ENCODE data around the gene TGFA. TPM values are rescaled to one million over a fixed set of nuclear protein-coding genes. Genes with fewer than 3 reads are reported as not detected.

The TGFA gene
- total RNA-seq, 2 donors from 2014 or later: 2.0 to 3.2 TPM

DNA sequence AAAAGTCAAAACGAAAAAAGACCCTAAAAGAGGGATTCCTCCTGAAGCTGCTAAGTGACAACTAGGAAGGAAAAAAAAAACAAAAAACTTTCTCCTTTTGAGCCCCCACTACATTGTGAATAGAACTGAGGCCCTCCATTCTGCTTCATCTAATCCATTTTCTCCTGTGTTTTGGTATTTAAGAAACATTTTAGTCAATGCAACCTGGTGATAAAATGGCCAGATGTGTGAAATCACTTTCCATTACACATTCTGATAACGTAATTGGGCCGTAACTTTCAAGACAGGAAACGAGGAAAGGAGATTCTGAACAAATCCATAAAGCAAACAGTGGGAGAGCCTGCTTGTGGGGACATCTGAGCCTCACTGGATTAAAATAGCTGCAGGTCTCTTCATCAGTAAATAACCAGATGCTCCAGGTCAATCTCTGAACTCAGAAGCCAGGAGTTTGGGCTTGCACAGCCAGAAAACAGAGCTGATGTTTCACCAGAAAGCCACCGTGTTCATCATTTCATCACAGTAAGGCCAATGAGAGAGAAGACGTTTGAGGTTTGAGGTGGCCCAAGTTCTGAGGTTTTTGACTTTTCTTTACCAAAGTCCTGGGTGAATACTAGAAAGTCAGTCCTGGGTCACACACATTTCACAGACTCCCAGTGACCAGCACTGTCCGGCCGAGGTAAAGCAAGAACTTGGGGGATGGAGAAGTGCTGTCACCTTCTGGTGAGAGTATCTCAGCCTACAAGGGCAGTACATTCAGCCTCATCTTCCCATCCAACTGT lies 47.8 kb downstream of the TGFA start:
- H3K27me3 Mint-ChIP-seq (ENCODE audit: insufficient read depth): no peaks in the 10 kb centered on the region
- H3K4me1 Mint-ChIP-seq: peaks cover 32% of the 10 kb centered on the region
- 76 to 78% methylated on average over 6 to 8 of the region's 8 CpGs for WGBS, 2 experiments (ENCODE audit: insufficient coverage in 1 of 2, insufficient read length in 1 of 2)

GRCh38 chr2:70504750-70505149 lies 48.9 kb downstream of the TGFA start:
- no peaks in the 10 kb centered on the region for H3K36me3 Mint-ChIP-seq (ENCODE audit: low read depth)
- no peak for DNase-seq
- no peak overlapping the region for H3K27ac Mint-ChIP-seq
- H3K9me3 ChIP-seq (ENCODE audit: control insufficient read depth, low read length): no peaks in the 10 kb centered on the region
- H3K9me3 Mint-ChIP-seq: no peaks in the 10 kb centered on the region
- H3K4me3 Mint-ChIP-seq: no peak overlapping the region
- no peak overlapping the region for H3K27ac ChIP-seq (ENCODE audit: low read depth, low read length)
- H3K27me3 Mint-ChIP-seq (ENCODE audit: insufficient read depth): no peaks in the 10 kb centered on the region
- no peak overlapping the region for H3K9ac ChIP-seq (ENCODE audit: extremely low read depth, low read length, poor library complexity, severe bottlenecking)
- peaks cover 13% of the 10 kb centered on the region for H3K27me3 ChIP-seq (ENCODE audit: control insufficient read depth, insufficient read depth, low read length, poor library complexity, severe bottlenecking)
- H3K4me3 ChIP-seq (ENCODE audit: low read length): no peak overlapping the region
- TF ChIP-seq, protein P1, sequence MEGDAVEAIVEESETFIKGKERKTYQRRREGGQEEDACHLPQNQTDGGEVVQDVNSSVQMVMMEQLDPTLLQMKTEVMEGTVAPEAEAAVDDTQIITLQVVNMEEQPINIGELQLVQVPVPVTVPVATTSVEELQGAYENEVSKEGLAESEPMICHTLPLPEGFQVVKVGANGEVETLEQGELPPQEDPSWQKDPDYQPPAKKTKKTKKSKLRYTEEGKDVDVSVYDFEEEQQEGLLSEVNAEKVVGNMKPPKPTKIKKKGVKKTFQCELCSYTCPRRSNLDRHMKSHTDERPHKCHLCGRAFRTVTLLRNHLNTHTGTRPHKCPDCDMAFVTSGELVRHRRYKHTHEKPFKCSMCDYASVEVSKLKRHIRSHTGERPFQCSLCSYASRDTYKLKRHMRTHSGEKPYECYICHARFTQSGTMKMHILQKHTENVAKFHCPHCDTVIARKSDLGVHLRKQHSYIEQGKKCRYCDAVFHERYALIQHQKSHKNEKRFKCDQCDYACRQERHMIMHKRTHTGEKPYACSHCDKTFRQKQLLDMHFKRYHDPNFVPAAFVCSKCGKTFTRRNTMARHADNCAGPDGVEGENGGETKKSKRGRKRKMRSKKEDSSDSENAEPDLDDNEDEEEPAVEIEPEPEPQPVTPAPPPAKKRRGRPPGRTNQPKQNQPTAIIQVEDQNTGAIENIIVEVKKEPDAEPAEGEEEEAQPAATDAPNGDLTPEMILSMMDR (conservative IDR thresholded peaks at IDR 0.05): no peak
- H3K36me3 ChIP-seq (ENCODE audit: control insufficient read depth, insufficient read depth, low read length): no peaks in the 10 kb centered on the region
- peaks cover 29% of the 10 kb centered on the region for H3K4me1 Mint-ChIP-seq
- H3K4me1 ChIP-seq (ENCODE audit: control insufficient read depth, insufficient read depth, low read length): peaks cover 16% of the 10 kb centered on the region

More for the DNA sequence above, 47.8 kb downstream of the TGFA start:
- TF ChIP-seq, protein P1 (conservative IDR thresholded peaks at IDR 0.05): no peak
- Histone ChIP-seq H3K36me3 (ENCODE audit: control insufficient read depth, insufficient read depth, low read length) (no peaks in the 10 kb centered on the region), H3K4me1 (ENCODE audit: control insufficient read depth, insufficient read depth, low read length) (peaks cover 16% of the 10 kb centered on the region), H3K4me3 (ENCODE audit: low read length) (no peak overlapping the region), H3K27ac (ENCODE audit: low read depth, low read length) (no peak overlapping the region), H3K27me3 (ENCODE audit: control insufficient read depth, insufficient read depth, low read length, poor library complexity, severe bottlenecking) (peaks cover 13% of the 10 kb centered on the region), H3K9me3 (ENCODE audit: control insufficient read depth, low read length) (no peaks in the 10 kb centered on the region), H3K9ac (ENCODE audit: extremely low read depth, low read length, poor library complexity, severe bottlenecking) (no peak overlapping the region)
- no peaks in the 10 kb centered on the region for H3K9me3 Mint-ChIP-seq
- no peak overlapping the region for H3K27ac Mint-ChIP-seq
- H3K36me3 Mint-ChIP-seq (ENCODE audit: low read depth): no peaks in the 10 kb centered on the region
- no peak for DNase-seq
- no peak overlapping the region for H3K4me3 Mint-ChIP-seq

DNA sequence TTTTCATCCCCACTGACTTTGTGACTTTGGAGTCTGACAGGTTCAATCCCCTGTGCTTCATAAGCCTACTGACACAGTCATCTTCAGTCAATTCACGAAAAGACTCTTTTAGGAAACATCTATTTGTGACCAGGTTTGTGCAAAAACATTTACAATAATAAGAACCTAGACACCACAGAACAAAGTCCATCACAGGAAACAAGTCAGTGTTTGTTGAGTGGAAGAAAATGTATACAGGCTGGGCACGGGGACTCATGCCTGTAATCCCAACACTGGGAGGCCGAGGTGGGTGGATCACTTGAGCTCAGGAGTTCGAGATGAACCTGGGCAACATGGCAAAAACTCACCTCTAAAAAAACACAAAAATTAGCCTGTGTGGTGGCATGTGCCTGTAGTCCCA lies 49.7 kb downstream of the TGFA start:
- Histone ChIP-seq H3K9ac (ENCODE audit: extremely low read depth, low read length, poor library complexity, severe bottlenecking) (no peak overlapping the region), H3K27ac (ENCODE audit: low read depth, low read length) (no peak overlapping the region), H3K27me3 (ENCODE audit: control insufficient read depth, insufficient read depth, low read length, poor library complexity, severe bottlenecking) (peaks cover 13% of the 10 kb centered on the region), H3K9me3 (ENCODE audit: control insufficient read depth, low read length) (no peaks in the 10 kb centered on the region), H3K36me3 (ENCODE audit: control insufficient read depth, insufficient read depth, low read length) (no peaks in the 10 kb centered on the region), H3K4me1 (ENCODE audit: control insufficient read depth, insufficient read depth, low read length) (peaks cover 7% of the 10 kb centered on the region), H3K4me3 (ENCODE audit: low read length) (no peak overlapping the region)
- no peak for DNase-seq
- Mint-ChIP-seq H3K27ac (no peak overlapping the region), H3K4me1 (peaks cover 21% of the 10 kb centered on the region), H3K4me3 (no peak overlapping the region), H3K36me3 (ENCODE audit: low read depth) (no peaks in the 10 kb centered on the region), H3K9me3 (no peaks in the 10 kb centered on the region), H3K27me3 (ENCODE audit: insufficient read depth) (no peaks in the 10 kb centered on the region)
- 90 to 100% methylated on average over 2 to 4 of the region's 4 CpGs for WGBS, 2 experiments (ENCODE audit: insufficient coverage in 1 of 2, insufficient read length in 1 of 2)
- TF ChIP-seq, protein P1 (conservative IDR thresholded peaks at IDR 0.05): no peak
